Right lobe of liver (tissue), 6 donors: ENCODE results near the gene HBA1. TPM values are rescaled to one million over a fixed set of nuclear protein-coding genes. Genes with fewer than 3 reads are reported as not detected.
"Not testable (repeated sequence)": the region's sequence is repeated elsewhere in the genome, so short reads cannot be mapped to it uniquely, and the experiment has no call there.

ENCODE experiments used
- ATAC-seq, 4 donors: fragments of 200-7000 bp; cut with Tn5 transposase; one replicate each; pipeline ENCODE4 v1.9.1; 2020; ENCODE audit warnings: mild to moderate bottlenecking in 4 of 4, moderate library complexity in 4 of 4
- DNase-seq, 3 donors: peaks; one replicate each; pipeline ENCODE4 v3.0.0-alpha.2; 2020
- H3K27ac ChIP-seq, 3 donors: fragments of 200-600 bp; one replicate each; pipeline ENCODE4 v1.8.0; 2022
- H3K27me3 ChIP-seq, 2 donors: fragments of 200-600 bp; one replicate each; pipeline ENCODE4 v1.8.0; 2022
- H3K36me3 ChIP-seq, 4 donors: fragments of 200-600 bp; sonication (generic) in 1 of 4; one replicate each; pipeline versions ENCODE4 v1.5.1 to v1.8.0; 2017 to 2022; ENCODE audit warnings: control low read depth in 1 of 4
- H3K4me1 ChIP-seq, 4 donors: fragments of 200-600 bp; sonication (generic) in 1 of 4; one replicate each; pipeline versions ENCODE4 v1.5.1 to v1.8.0; 2017 to 2022; ENCODE audit warnings: control low read depth in 1 of 4
- H3K4me3 ChIP-seq, 3 donors: fragments of 200-600 bp; one replicate each; pipeline ENCODE4 v1.8.0; 2022
- H3K9me3 ChIP-seq, 4 donors: fragments of 200-600 bp; sonication (generic) in 1 of 4; one replicate each; pipeline versions ENCODE4 v1.5.1 to v1.8.0; 2017 to 2022; ENCODE audit warnings: control low read depth in 1 of 4
- CTCF ChIP-seq, 4 donors: fragments of 200-600 bp in 3 of 4; fragments of 450-650 bp in 1 of 4; IDR thresholded peaks; one replicate each; pipeline versions ENCODE4 v1.5.1 to v1.8.0; 2016 to 2022; ENCODE audit warnings: antibody characterized with exemption in 4 of 4, mild to moderate bottlenecking in 2 of 4
- POLR2A ChIP-seq: fragments of 450-650 bp; IDR thresholded peaks from one replicate; pipeline ENCODE4 v1.6.1; 2017; ENCODE audit warnings: antibody characterized with exemption, mild to moderate bottlenecking
- WGBS: methylation state at CpG from one replicate; pipeline ENCODE4 v1.1.6; 2018; ENCODE audit warnings: low coverage, low lambda C conversion rate; ENCODE audit not compliant: insufficient coverage; ENCODE audit errors: missing lambda C conversion rate; 5-methylcytosine and 5-hydroxymethylcytosine counted together
- intact Hi-C, 2 donors: fragments of 100-400 bp; cut with DNase I; formaldehyde crosslinking; loops; one replicate each; pipeline versions ENCODE4 v1.11.2 to v1.14.1; 2022
- total RNA-seq, 6 experiments: library from RNA; depleted of rRNA in 2 of 6; stranded (reverse); fragments of >200 nt in 2 of 6; fragmentation: NEBNext Ultra II Directional in 3 of 6; extraction: Animal tissue kit (Norgen Biotek cat#: 25700) in 3 of 6; gene quantifications; one replicate each; pipeline versions ENCODE4 v1.1.0 to v1.2.4, GENCODE V29; 2016 to 2023
- donor health status: DM: no; HTN: yes; CAD: no.
- donor health status: DM: no; HTN: no; CAD: no.
- donor health status: DM: no; HTN: no; CAD: no.
- donor health status: DM: no; HTN: yes; CAD: no.
- donor health status: DM: no; HTN: yes; CAD: no.

HBA1 gene
- total RNA-seq, 6 experiments from 2014 or later, result 8.0 to 789 (median 84.3) TPM

- 19% methylated on average over 8 of the region's 8 CpGs for WGBS
- Histone ChIP-seq H3K9me3 (no peaks in the 10 kb centered on the region), H3K4me3 (no peak overlapping the region), H3K27me3 (peaks cover 4 to 20% of the 10 kb centered on the region in 2 donors), H3K4me1 (peaks cover 0 to 4% (median 0%) of the 10 kb centered on the region in 4 donors), H3K36me3 (no peaks in the 10 kb centered on the region), H3K27ac (no peak overlapping the region)
- TF ChIP-seq POLR2A, result no peak
- TF ChIP-seq CTCF (IDR thresholded peaks at IDR 0.05), result no peak
- DNase-seq (no peak), ATAC-seq (peak in 1 of 4 donors; percentile 6)
- intact Hi-C loops, result no loop called here
These were observed 1.2 kb upstream of the HBA1 start for GRCh38 chr16:175011-175949.

GRCh38 chr16:176006-176405 is 474 bp upstream of the HBA1 start:
- DNase-seq, intact Hi-C loops, H3K36me3 ChIP-seq, H3K9me3 ChIP-seq, H3K4me1 ChIP-seq, ATAC-seq, H3K27ac ChIP-seq, H3K4me3 ChIP-seq: not testable (repeated sequence)
- H3K27me3 ChIP-seq, result peaks cover 4 to 16% of the 10 kb centered on the region in 2 donors
- WGBS, result no CpG with 5 or more reads among the region's 39 CpGs

- Histone ChIP-seq H3K36me3 (no peaks in the 10 kb centered on the region), H3K4me3 (no peak overlapping the region), H3K4me1 (peaks cover 0 to 16% (median 4%) of the 10 kb centered on the region in 4 donors), H3K27ac (no peak overlapping the region), H3K27me3 (peaks cover 0 to 16% of the 10 kb centered on the region in 2 donors), H3K9me3 (no peaks in the 10 kb centered on the region)
- TF ChIP-seq POLR2A (no peak), CTCF (IDR thresholded peaks at IDR 0.05) (no peak)
- DNase-seq (no peak), ATAC-seq (no peak)
- WGBS, result 5% methylated on average over 8 of the region's 13 CpGs
- intact Hi-C loops, result no loop called here
These were observed 928 bp downstream of the HBA1 start for GRCh38 chr16:177394-177822.

GRCh38 chr16:177981-178667 is 1.6 kb downstream of the HBA1 start:
- TF ChIP-seq CTCF (IDR thresholded peaks at IDR 0.05), result no peak
- peaks cover 0 to 16% (median 4%) of the 10 kb centered on the region in 4 donors for H3K4me1 ChIP-seq
- no peak overlapping the region for H3K27ac ChIP-seq
- ATAC-seq (no peak), DNase-seq (no peak)
- intact Hi-C loops, result no loop called here
- H3K27me3 ChIP-seq, result peaks cover 0 to 16% of the 10 kb centered on the region in 2 donors
- no peaks in the 10 kb centered on the region for H3K36me3 ChIP-seq
- no peaks in the 10 kb centered on the region for H3K9me3 ChIP-seq
- no peak overlapping the region for H3K4me3 ChIP-seq
- 59% methylated on average over 5 of the region's 11 CpGs for WGBS

GRCh38 chr16:178668-179015 is 2.2 kb downstream of the HBA1 start:
- Histone ChIP-seq H3K27me3 (peaks cover 0 to 16% of the 10 kb centered on the region in 2 donors), H3K27ac (no peak overlapping the region), H3K4me3 (no peak overlapping the region), H3K9me3 (no peaks in the 10 kb centered on the region), H3K4me1 (peaks cover 0 to 16% (median 4%) of the 10 kb centered on the region in 4 donors), H3K36me3 (no peaks in the 10 kb centered on the region)
- no peak for ATAC-seq
- intact Hi-C loops, result no loop called here
- TF ChIP-seq CTCF (IDR thresholded peaks at IDR 0.05), result no peak
- TF ChIP-seq POLR2A, result no peak
- WGBS, result 72% methylated on average over 11 of the region's 11 CpGs
- no peak for DNase-seq
